Central memory CD4-positive, alpha-beta T cell (primary cell): ENCODE measurements around the gene SLC29A4.
"Not testable (repeated sequence)": the region's sequence is repeated elsewhere in the genome, so short reads cannot be mapped to it uniquely, and the experiment has no call there.

Experiments used
- DNase-seq: peaks from one replicate; pipeline ENCODE4 v3.0.0; 2022

Gene SLC29A4

DNA sequence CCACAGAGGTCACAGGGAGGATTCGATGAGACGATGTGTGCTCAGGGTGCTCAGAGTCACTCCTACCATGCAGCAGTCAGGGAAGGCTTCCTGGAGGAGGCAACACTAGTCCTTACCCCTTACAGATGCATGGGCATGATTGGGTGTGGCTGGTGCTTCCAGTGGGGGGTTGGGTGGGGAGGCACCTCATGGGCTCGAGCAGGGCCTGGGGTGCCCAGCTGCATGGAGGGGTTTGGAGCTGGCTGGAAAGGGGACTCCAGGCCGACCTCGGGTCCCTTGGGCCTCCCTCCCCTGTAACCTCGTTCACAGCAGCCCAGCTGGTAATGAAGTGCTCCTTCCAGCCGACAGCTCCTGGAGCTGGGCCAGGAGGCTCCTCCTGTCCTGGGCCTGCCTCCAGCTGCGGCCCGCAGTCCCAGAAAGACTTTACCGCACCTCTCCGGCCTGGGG lies 7.7 kb upstream of the SLC29A4 start:
- DNase-seq, result not testable (repeated sequence)

DNA sequence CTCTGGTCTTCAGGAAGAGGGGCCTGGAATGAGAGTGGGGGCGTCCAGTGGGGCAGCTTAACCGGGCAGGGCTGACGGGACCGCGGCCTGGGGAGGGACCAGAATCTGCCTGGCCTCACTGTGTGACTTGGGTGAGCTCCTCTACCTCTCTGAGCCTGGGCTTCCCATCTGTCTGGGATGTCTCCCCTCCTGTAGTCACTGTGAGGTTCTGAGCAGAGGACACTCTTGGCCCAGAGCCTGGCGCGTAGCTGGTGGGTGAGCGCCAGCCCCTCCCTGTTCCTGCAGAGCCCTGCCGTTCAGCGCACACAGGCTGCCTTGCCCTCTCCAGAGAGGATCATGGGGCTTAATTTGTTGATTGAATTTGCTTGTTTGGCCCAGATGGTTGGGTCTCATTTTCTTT lies 7.2 kb upstream of the SLC29A4 start:
- not testable (repeated sequence) for DNase-seq

GRCh38 chr7:5276123-5276522 lies 6.6 kb upstream of the SLC29A4 start:
- DNase-seq, result not testable (repeated sequence)

GRCh38 chr7:5276611-5277010 lies 6.1 kb upstream of the SLC29A4 start:
- no peak for DNase-seq

DNA sequence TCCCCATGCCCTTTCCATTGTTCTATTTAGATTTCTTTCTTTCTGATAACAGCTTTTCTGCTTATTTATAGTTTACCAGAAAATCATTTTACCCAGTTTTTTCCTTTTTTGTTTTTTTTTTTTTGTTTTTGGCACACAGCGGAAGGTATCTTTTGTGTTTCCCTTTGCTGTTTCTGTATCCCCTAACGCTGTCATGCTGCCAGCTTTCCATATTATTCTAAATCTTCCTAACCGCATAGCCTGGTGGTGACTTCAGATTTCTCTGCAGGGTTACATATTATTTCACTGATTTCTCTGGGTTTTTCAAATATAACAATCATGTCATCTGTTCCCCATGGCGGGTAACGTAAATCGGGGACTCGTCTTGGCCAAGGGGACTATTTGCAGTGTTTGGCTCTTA lies 4.0 kb upstream of the SLC29A4 start:
- no peak for DNase-seq

DNA sequence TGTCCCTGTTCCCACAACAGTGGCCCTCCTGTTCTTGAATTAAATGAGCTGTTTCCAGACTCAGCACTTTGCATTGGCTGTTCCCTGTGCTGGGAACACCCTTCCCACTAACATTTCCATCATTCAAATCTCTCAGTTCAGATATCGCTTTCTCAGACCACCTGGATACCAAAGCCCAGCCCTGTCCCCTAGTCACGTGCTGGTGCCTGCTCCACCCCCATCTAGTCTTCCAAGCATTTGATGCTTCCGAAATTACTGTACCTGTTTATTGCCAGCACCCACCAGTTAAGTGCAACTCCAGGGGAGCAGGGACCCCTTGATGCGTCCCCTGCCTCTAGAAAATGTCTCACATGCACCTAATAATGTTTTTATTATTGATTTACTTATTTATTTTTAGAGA lies 3.0 kb upstream of the SLC29A4 start:
- no peak for DNase-seq

- DNase-seq, result not testable (repeated sequence)
Observed at GRCh38 chr7:5281598-5282500, 894 bp upstream of the SLC29A4 start.

GRCh38 chr7:5283421-5284303 lies 919 bp downstream of the SLC29A4 start:
- DNase-seq, result no peak

GRCh38 chr7:5284304-5285281 lies 1.9 kb downstream of the SLC29A4 start:
- no peak for DNase-seq

DNA sequence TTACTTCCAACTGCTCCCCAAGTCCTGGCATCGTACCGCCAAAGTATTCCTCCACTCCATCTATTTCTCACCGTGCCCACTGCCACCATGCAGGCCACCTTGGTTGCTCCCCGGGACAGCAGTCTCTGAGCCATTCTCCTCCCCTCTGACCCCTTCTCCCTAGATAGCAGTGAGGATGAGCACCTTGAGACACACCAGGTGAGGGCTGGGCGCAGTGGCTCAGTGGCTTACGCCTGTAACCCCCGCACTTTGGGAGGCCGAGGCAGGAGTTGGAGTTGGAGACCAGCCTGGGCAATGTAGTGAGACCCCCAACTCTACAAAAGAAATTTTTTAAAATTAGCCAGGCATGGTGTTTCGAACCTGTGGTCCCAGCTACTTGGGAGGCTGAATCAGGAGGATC lies 4.2 kb downstream of the SLC29A4 start:
- no peak for DNase-seq

GRCh38 chr7:5287373-5287772 lies 4.6 kb downstream of the SLC29A4 start:
- DNase-seq, result not testable (repeated sequence)

- no peak for DNase-seq
Observed at GRCh38 chr7:5287802-5288201, 5.1 kb downstream of the SLC29A4 start.

DNA sequence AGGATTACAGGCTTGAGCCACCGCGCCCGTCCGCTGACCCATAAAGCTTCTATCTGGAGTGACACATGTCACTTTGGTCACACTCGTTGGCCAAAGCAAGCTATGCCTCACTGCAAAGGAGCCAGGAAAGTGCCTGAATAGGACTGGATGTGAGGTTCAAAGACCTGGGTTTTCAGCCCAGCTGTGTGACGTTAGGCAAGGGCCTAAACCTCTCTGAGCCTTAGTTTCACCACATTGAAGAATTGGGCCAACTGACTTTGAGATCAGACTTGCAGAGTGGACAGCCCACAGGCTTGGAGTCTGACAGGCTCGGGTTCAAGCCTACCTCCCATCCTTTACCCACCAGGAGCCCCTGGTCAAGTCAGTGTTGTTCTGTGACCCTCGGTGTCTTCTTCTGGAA lies 5.8 kb downstream of the SLC29A4 start:
- not testable (repeated sequence) for DNase-seq

GRCh38 chr7:5289355-5289754 lies 6.6 kb downstream of the SLC29A4 start:
- no peak for DNase-seq

DNA sequence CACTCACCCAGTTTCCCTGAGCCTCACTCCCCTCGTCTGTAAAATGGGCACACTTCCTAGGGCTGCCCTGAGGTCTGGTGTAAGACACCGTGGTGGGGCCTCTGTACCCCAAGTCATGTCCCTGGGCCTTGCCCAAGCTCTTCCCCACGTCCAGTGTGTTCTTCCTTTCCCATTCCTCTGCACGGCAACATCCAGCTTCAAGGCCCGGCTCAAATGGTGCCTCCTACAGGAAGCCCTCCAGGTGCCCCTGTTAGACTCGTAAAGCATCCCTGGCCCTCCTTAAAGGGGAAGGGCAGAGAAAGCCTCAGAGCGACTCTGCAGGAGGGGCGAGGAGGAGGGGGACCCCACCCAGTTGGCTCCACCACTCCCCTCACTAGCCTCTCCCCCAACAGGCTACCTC lies 8.6 kb downstream of the SLC29A4 start:
- DNase-seq, result no peak

GRCh38 chr7:5291711-5292335 lies 9.1 kb downstream of the SLC29A4 start:
- DNase-seq, result not testable (repeated sequence)

DNA sequence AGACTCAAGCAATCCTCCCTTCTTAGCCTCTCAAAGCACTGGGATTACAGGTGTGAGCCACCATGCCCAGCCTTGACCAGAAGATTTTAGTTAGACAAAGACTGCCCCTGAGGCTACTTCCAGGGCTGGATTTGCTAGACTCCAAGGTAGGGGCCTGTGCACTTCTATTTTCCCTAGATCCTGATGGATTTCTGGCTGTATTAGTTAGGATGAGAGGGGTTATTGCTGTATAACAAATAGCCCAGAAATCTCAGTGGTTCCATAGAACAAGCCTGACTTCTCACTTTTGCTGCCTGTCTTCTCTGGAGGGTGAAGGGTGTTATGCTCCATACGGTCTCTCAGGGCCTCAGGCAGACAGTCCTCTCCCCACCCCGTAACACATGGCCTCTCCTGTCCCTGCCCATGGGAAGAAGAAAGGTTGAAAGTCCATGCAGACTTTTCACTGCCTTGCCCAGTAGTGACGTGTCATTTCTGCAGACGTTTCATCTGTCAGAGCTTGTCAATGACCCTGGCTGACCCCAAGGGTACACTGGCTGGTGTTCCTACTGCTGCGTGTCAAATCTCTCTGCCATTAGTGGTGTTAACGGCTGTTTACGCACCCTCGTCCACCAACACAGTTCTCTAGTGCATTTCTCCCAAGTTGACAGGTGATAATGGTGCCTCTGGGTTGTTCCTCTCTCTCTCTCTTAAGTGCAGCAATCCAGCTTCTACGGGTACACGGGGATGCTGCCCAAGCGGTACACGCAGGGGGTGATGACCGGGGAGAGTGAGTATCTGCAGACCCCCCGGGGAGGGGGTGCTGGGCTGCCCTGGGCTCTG lies 11.6 kb downstream of the SLC29A4 start:
- no peak for DNase-seq

DNA sequence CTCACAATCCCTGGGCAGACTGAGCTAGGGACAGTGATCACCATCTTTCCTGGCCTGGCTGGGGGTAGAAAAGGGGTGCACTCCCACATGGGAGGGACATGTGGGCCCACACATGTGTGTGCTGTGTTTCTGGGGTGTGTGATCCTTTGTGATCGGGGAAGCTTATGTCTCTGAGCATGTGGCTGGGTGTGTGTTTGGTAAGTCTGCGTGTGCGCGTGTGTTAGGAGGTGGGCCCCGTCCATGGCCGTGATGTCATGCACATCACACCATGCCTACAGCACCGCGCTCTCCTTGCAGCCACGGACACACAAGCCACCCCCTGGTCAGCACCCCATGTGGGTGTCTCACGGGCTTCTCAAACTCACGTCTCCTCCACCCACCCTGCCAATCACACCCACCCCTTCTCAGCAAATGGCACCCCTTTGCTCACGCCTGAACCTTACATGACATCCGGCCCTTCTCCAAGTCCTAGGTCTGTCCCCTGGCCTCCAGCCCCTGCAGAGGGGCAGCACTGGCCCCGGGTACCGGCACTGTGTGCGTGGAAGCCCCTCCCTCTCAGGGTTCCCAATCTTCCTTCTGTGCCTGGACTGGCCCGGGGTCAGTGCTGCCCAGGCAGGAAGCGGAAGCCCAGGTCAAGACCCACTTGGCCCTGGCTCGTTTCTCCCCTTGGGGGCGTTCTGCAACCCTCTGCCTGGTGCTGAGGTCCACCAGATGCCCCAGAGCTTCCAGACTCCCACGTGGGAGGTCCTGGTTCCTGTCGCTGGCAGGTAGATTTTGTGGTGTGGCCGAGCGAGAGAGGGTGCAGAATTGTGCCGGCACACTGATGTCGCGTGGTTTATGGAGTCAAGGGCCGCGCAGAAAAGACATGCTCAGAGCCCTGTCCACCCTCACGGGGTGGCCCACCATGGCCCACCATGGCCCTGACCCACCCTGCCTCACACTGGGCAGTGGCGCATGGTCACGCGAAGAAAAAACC lies 12.6 kb downstream of the SLC29A4 start:
- no peak for DNase-seq

GRCh38 chr7:5296015-5296610 lies 13.4 kb downstream of the SLC29A4 start:
- DNase-seq, result no peak
